Mucosa of descending colon (tissue), 3 donors: Measurements from ENCODE around the gene CLDN24. TPM values are rescaled to one million over a fixed set of nuclear protein-coding genes. Genes with fewer than 3 reads are reported as not detected.
A peak's percentile ranks its signal among the peaks of the same experiment; 100 is the strongest.

Experiments used
- ATAC-seq: fragments of 200-7000 bp; cut with Tn5 transposase; one replicate; pipeline ENCODE4 v1.9.1; 2020; ENCODE audit warnings: mild to moderate bottlenecking, moderate library complexity
- DNase-seq, 3 donors: peaks; one replicate each; pipeline ENCODE4 v3.0.0-alpha.2; 2020
- H3K36me3 ChIP-seq: fragments of 200-600 bp; one replicate; pipeline ENCODE4 v1.8.0; 2021; ENCODE audit warnings: low read depth, mild to moderate bottlenecking
- H3K4me1 ChIP-seq: fragments of 200-600 bp; one replicate; pipeline ENCODE4 v1.8.0; 2021; ENCODE audit warnings: low read depth, mild to moderate bottlenecking
- H3K4me3 ChIP-seq: fragments of 200-600 bp; one replicate; pipeline ENCODE4 v1.8.0; 2021; ENCODE audit warnings: mild to moderate bottlenecking
- H3K9me3 ChIP-seq: fragments of 200-600 bp; one replicate; pipeline ENCODE4 v1.8.0; 2021; ENCODE audit warnings: mild to moderate bottlenecking
- CTCF ChIP-seq: fragments of 200-600 bp; IDR thresholded peaks from one replicate; pipeline ENCODE4 v1.8.0; 2022; ENCODE audit warnings: antibody characterized with exemption, mild to moderate bottlenecking
- intact Hi-C, 2 donors: fragments of 100-400 bp; cut with DNase I in 1 of 2; cut with micrococcal nuclease in 1 of 2; formaldehyde crosslinking; loops; one replicate each; pipeline versions ENCODE4 v1.11.0 to v1.11.1; 2022; cut with DNase I, micrococcal nuclease
- long read RNA-seq, 2 donors: library from polyadenylated mRNA; unstranded; transcript quantifications; one replicate each; pipeline ENCODE4 v2.0.0, GENCODE V29; 2019 to 2021
- total RNA-seq, 3 donors: library from RNA; stranded (reverse); fragmentation: NEBNext Ultra II Directional in 2 of 3; extraction: Animal tissue kit (Norgen Biotek cat#: 25700) in 2 of 3; gene quantifications; one replicate each; pipeline versions ENCODE4 v1.2.1 to v1.2.4, GENCODE V29; 2021 to 2023
- donor health status: DM: no; HTN: no; CAD: no; lungs with moderate emphysema.
- donor health status: DM: no; HTN: no; CAD: no.
- donor health status: DM: no; HTN: yes; CAD: no.

The CLDN24 gene
- total RNA-seq, result not detected
- long read RNA-seq, donor 1, result 0 reads
- long read RNA-seq, donor 2, result 0 reads

- TF ChIP-seq CTCF, result no peak
- Histone ChIP-seq H3K4me3 (no peak within 1 kb of the TSS), H3K36me3 (no peaks in the 10 kb centered on the region), H3K9me3 (no peaks in the 10 kb centered on the region), H3K4me1 (no peaks in the 10 kb centered on the region)
- intact Hi-C loops, result no loop called here
- ATAC-seq, result no peak
- no peak for DNase-seq
Observed at GRCh38 chr4:183322326-183322725, at the start of gene CLDN24. CLDN24 (minus strand) TSS chr4:183322426; CDS start chr4:183322426, 0 bp downstream.

GRCh38 chr4:183370786-183371185 lies 48.6 kb upstream of the CLDN24 start:
- intact Hi-C loops, result no loop called here
- ATAC-seq (peak; percentile 23), DNase-seq (no peak)
- Histone ChIP-seq H3K4me3 (no peak overlapping the region), H3K4me1 (no peaks in the 10 kb centered on the region), H3K36me3 (no peaks in the 10 kb centered on the region), H3K9me3 (no peaks in the 10 kb centered on the region)
- no peak for TF ChIP-seq CTCF

- H3K4me3 ChIP-seq, result no peak overlapping the region
- ATAC-seq (no peak), DNase-seq (no peak)
- no peaks in the 10 kb centered on the region for H3K36me3 ChIP-seq
- TF ChIP-seq CTCF, result no peak
- no peaks in the 10 kb centered on the region for H3K9me3 ChIP-seq
- intact Hi-C loops, result no loop called here
- H3K4me1 ChIP-seq, result no peaks in the 10 kb centered on the region
Observed at GRCh38 chr4:183369073-183369472, 46.8 kb upstream of the CLDN24 start.

- DNase-seq (no peak), ATAC-seq (no peak)
- Histone ChIP-seq H3K36me3 (no peaks in the 10 kb centered on the region), H3K9me3 (no peaks in the 10 kb centered on the region), H3K4me1 (no peaks in the 10 kb centered on the region), H3K4me3 (no peak overlapping the region)
- TF ChIP-seq CTCF, result no peak
- intact Hi-C loops, result no loop called here
Observed at GRCh38 chr4:183366206-183366835, 44.1 kb upstream of the CLDN24 start.

GRCh38 chr4:183364025-183364424 lies 41.8 kb upstream of the CLDN24 start:
- Histone ChIP-seq H3K4me3 (no peak overlapping the region), H3K4me1 (no peaks in the 10 kb centered on the region), H3K36me3 (no peaks in the 10 kb centered on the region), H3K9me3 (no peaks in the 10 kb centered on the region)
- TF ChIP-seq CTCF, result no peak
- intact Hi-C loops, result no loop called here
- no peak for ATAC-seq
- DNase-seq, result no peak
